ENCODE results near the gene JCAD.
A peak's percentile ranks its signal among the peaks of the same experiment; 100 is the strongest.
"Not testable (repeated sequence)": the region's sequence is repeated elsewhere in the genome, so short reads cannot be mapped to it uniquely, and the experiment has no call there.

JCAD gene

DNA sequence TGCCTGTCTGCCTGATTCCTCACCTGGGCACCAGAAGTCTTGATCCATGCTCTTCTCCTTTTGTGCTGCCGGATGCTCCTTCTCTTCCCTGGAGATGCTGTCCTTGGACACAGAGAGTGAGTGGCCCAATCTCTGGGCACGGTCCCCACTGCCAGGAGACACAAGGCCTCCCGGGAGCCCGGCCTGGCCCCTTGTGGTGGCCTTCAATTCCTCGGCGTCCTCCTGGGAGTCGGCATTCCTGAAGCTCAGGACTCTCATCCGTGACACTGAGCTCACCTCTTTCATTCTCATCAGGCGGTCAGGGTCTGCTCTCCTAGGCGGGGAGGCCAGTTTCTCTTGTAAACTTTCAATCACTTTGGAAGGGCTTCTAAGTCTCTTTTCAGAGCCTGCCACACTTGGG lies 33.3 kb downstream of the JCAD start:
- no peak for DNase-seq

- not testable (repeated sequence) for DNase-seq
Observed at GRCh38 chr10:30025428-30025827, 34.0 kb downstream of the JCAD start.

GRCh38 chr10:30022590-30022989 lies 36.8 kb downstream of the JCAD start:
- DNase-seq, result no peak

DNA sequence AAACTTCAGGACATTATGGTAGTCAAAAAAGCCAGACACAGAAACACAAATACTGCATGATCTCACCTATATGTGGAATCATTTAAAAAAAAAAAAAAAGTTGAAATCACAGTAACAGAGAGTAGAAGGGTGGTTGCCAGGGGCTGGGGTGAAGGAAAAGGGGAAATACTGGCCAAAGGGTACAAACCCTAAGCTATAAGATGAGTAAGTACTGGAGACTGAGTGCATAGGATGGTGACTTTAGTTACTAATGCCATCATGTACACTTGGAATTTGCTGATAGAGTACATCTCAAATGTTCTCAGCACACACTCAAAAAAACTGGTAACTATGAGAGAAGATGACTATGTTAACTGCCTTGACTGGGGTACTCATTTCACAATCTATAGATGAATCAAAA lies 39.9 kb downstream of the JCAD start:
- no peak for DNase-seq

- no peak for DNase-seq
Observed at GRCh38 chr10:30018496-30018895, 40.9 kb downstream of the JCAD start.

- DNase-seq, result no peak
Observed at GRCh38 chr10:30017966-30018365, 41.4 kb downstream of the JCAD start.

DNA sequence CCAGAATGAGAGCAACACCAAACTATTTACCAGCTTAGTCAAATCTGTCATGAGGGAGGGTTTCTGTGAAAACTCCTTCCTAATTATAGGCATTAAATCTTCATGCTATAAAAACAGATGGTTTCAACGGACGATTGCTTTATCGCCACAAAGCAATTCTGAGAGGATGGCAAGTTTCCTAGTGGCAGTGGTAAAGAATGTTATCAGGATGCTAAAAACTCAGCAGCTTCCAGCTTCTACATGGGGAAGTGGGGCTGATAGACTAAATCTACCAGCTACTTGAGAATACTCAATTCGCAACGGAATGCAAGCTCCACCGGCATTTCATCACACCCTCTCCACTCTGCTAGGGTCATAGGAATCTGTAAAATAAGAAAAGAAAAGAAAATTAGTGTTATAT lies 41.8 kb downstream of the JCAD start:
- DNase-seq, result no peak

GRCh38 chr10:30014511-30014910 lies 44.9 kb downstream of the JCAD start:
- no peak for DNase-seq

DNA sequence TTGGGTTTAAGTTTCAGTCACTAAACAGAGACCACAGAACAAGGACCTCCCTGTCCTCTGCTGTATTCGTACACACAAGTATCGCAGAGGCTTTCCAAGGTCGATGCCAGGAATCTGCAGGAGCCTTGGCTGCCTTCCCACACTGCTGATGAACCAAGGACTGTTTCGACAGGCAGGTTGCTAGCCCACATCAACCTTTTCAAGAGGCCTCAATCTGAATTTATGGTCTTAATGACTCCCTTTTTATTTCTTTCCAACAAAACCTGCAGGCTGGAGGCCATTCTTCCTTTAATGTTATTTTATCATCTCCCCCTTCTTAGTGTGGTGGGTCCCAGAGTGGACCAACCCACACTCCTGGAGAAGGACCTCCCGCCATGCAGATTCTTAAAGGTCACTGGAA lies 45.6 kb downstream of the JCAD start:
- DNase-seq, result no peak

DNA sequence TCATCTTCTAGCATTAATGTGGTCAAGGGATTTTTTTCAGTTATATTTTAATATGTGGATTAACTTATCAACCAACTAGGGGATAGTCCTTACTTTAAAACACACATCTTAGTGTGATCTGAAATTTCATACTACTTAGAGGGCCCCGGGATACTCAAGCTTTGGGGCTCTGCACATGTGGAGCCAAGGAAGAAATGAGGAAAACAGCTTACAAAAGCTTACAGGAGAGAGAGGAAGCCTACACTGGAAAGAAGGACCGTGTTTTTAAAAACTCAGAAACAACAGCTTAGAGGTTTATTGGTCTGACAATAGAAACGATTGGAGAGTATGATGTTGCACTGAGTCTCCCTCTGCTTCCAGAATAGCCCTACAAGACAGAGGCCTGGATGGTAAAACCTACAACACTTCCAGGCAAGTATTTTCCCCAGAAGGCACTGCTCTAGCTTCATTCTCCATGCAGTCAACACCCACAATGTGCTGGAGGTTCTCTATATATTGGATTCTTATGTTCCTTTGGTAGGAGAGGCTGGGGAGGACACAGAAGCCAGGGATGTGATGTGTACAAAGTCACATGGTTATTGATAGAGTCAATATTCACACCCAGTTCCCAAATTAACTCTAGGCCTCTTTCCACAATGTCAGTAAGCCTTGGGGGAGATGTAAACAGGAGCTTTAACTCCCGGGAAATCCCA lies 47.3 kb downstream of the JCAD start:
- no peak for DNase-seq

- no peak for DNase-seq
Observed at GRCh38 chr10:30011396-30011795, 48.0 kb downstream of the JCAD start.

GRCh38 chr10:30007406-30007805 lies 52.0 kb downstream of the JCAD start:
- no peak for DNase-seq

DNA sequence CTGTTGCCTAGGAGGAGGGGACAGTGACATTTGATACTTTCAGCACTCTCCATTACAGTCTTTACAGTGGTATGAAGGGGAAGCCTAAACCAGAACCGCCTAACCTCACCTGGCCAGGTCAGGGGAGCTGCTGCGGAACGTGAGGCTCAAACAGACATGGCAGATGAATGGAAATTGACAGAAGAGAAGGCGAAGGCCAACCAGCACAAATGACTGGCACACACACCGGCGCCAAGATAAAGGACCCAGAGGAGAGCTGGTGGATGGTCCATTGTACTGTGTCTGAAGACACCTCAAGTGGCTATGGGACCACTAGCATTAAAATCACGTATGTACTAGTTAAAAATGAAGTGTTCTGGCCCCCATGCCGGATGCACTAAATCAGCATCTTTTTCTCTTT lies 53.0 kb downstream of the JCAD start:
- no peak for DNase-seq

GRCh38 chr10:30005116-30005515 lies 54.3 kb downstream of the JCAD start:
- DNase-seq, result not testable (repeated sequence)

DNA sequence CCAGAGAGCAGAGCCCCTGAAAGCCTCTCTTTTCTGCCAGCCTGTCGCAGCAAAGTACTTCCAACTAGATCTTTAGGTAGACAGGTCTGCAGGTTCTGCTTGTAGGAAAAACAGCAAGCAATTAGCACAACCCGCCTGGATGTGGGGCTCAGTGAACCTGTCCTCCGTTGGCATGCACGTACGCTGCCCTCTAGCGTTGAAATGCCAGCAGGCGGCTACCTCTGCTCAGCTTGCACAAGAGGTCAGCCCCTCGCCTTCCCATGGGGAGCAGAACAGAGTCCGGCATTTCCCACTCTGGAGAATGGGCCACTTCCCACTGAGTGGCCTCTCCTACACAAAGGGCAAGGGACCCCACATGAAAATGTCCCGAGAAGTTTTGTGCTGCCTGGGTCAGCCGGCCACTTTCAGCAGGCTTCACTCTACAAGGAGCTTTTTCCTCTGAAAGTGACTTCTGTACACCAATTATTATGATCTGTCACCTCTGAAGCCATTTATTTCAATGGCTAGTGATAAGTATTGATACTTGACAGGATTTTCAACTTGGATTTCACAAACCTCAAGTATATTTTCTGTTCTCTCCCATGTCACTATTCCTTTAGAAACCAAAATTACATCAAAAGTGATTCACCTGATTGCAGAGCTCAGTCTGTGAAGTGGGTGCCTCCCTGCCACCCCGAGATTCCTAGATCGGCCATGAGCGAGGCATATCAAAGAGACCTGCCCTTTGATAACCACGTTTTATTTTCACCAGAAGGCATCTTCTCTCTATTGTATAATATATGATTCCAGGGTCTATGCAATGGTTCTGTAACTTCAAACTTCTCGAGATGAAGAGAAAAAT lies 56.7 kb downstream of the JCAD start:
- DNase-seq, result peak; percentile 67

DNA sequence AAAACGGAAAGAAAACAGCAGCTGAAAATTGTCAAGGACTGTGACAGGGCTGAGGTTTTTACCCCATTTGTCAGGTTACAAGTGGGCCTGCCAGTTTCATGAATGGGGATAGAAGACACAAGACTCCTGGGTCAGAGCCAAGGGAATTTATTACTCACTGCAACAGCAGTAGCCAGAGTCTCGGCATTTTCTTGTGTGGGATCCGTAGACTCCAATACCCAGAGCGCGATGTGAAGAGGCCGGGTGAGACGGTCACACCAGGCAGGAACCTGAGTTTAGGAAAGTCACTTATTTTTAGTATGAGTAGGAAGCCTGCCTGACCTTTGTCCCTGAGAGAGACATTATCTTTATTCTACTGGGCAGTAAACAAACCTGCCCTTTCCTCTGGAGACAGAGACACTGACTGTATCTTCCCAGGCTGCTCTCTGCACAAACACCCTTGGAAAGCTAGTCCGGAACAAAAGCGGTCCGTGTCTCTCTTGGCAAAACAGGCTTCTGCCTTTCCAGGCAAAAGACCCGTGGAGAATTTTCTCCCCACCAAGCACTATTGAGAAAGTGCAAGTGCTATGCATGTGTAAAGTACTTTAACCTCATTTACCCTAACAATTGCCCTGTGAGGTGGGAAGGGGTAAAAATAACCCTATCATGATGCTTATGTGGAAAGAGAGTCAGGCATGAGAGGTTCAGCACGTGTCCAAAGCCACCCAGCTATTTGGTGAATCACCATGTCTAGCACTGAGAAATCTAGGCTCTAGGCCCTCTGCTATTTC lies 58.4 kb downstream of the JCAD start:
- DNase-seq, result no peak

GRCh38 chr10:29998142-29998808 lies 61.1 kb downstream of the JCAD start:
- peak; percentile 80 for DNase-seq

- DNase-seq, result no peak
Observed at GRCh38 chr10:29994811-29995210, 64.6 kb downstream of the JCAD start.

GRCh38 chr10:29993319-29993915 lies 66.0 kb downstream of the JCAD start:
- no peak for DNase-seq

DNA sequence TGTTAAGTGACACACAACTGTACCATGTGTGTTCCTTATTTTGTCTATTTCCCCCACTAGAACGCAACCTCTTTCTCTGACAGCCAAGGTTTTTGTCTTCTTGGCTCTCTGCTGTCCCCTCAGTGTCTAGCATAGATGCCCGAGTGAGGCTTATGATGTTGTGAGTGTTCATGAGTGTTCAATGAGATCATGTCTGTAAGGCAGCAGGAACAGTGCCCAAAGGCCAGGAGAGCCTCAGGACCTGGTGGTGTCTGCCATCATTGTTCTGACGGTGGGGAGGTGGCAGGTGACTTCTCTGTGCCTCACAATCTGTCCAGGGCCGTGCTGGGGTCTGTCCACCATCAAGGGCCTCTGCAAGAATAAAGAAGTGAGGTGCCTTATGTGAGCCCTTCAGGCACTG lies 66.5 kb downstream of the JCAD start:
- no peak for DNase-seq

DNA sequence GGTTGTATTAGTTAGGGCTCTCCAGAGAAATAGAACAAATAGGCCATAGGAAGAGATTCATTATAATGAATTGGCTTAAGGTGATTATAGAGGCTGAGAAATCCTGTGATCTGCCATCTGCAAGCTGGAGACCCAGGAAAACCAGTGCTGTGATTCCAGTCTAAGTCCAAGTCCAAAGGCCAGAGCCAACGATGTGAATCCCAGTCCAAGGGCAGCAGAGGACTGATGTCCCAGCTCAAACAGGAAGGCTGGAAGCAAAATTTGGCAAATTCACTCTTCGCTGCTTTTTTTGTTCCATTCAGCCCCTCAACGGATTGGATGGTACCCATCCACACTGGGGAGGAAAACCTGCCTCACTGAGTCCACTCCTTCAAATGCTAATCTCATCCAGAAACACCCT lies 68.0 kb downstream of the JCAD start:
- DNase-seq, result no peak

- DNase-seq, result no peak
Observed at GRCh38 chr10:29987471-29987870, 71.9 kb downstream of the JCAD start.

Data from CD4-positive, alpha-beta T cell treated with Interleukin-17A for 4 hours (primary cell).